SU-DHL-6 (cell line): Measurements from ENCODE around the gene KLK1.

Source experiments
- H2AFZ ChIP-seq: fragments of 200-600 bp; sonication (generic); 2 replicates; pipeline ENCODE4 v1.6.1; 2014; ENCODE audit warnings: low read depth, mild to moderate bottlenecking, moderate library complexity, mixed read lengths, antibody characterized with exemption, low read length; ENCODE audit not compliant: severe bottlenecking
- H3F3A ChIP-seq: fragments of 200-600 bp; shearing (Covaris generic); 2 replicates; pipeline ENCODE4 v1.6.0; 2016; ENCODE audit warnings: antibody characterized with exemption, mild to moderate bottlenecking; ENCODE audit not compliant: insufficient read depth
- H3K27ac ChIP-seq: fragments of 200-600 bp; sonication (generic); 2 replicates; pipeline ENCODE4 v1.5.1; 2016; ENCODE audit warnings: low read depth, mild to moderate bottlenecking, low read length, moderate library complexity, mixed read lengths
- H3K27me3 ChIP-seq: fragments of 200-600 bp; sonication (generic), shearing (Covaris generic); 2 replicates; pipeline ENCODE4 v1.6.0; 2014; ENCODE audit warnings: mild to moderate bottlenecking, low read length
- H3K36me3 ChIP-seq: fragments of 200-600 bp; sonication (generic); 2 replicates; pipeline ENCODE4 v1.6.1; 2014; ENCODE audit warnings: mild to moderate bottlenecking, low read length, mixed read lengths
- H3K4me2 ChIP-seq: fragments of 300-600, 200-600 bp; shearing (Covaris generic), sonication (generic); 2 replicates; pipeline ENCODE4 v1.6.0; 2014; ENCODE audit warnings: low read length, low read depth, mild to moderate bottlenecking; ENCODE audit not compliant: poor library complexity, severe bottlenecking
- H3K4me3 ChIP-seq: fragments of 200-600 bp; sonication (generic); 2 replicates; pipeline ENCODE4 v1.5.1; 2014; ENCODE audit warnings: antibody characterized with exemption, low read length, mild to moderate bottlenecking, mixed read lengths; ENCODE audit not compliant: insufficient read depth, poor library complexity, severe bottlenecking
- H3K79me2 ChIP-seq: fragments of 200-600 bp; sonication (generic); 2 replicates; pipeline ENCODE4 v1.6.1; 2014; ENCODE audit warnings: mild to moderate bottlenecking, low read length, moderate library complexity; ENCODE audit not compliant: insufficient read depth
- H3K9ac ChIP-seq: fragments of 200-600 bp; sonication (generic); 2 replicates; pipeline ENCODE4 v1.7.0; 2014; ENCODE audit warnings: mild to moderate bottlenecking, low read length
- H3K9me2 ChIP-seq: fragments of 200-600 bp; sonication (generic); replicated peaks from 2 replicates; pipeline ENCODE4 v1.6.1; 2014; ENCODE audit warnings: low read length; ENCODE audit not compliant: insufficient read depth
- H3K9me3 ChIP-seq: fragments of 200-600 bp; sonication (generic); 2 replicates; pipeline ENCODE4 v1.6.1; 2014; ENCODE audit warnings: low read length, mixed read lengths; ENCODE audit not compliant: insufficient read depth
- H4K20me1 ChIP-seq: fragments of 200-600 bp; sonication (generic); 2 replicates; pipeline ENCODE4 v1.6.1; 2014; ENCODE audit warnings: low read depth, mild to moderate bottlenecking, antibody characterized with exemption, low read length, moderate library complexity, mixed read lengths
- CTCF ChIP-seq: fragments of 200-600 bp; sonication (generic); IDR thresholded peaks from one replicate; pipeline ENCODE4 v1.5.1; 2017; ENCODE audit warnings: antibody characterized with exemption, mild to moderate bottlenecking, low read length, moderate library complexity; ENCODE audit not compliant: insufficient read depth, poor library complexity, severe bottlenecking
- EZH2phosphoT487 ChIP-seq: fragments of 200-600 bp; sonication (generic), shearing (Covaris generic); conservative IDR thresholded peaks from 2 replicates; pipeline ENCODE4 v1.6.1; 2018; ENCODE audit warnings: mild to moderate bottlenecking, antibody characterized with exemption, low read length, moderate library complexity, mixed read lengths

The KLK1 gene

GRCh38 chr19:50837300-50837699, 13.7 kb upstream of the KLK1 start:
- H3K9me3 ChIP-seq: no peaks in the 10 kb centered on the region
- no peak overlapping the region for H3K4me3 ChIP-seq
- H3K27me3 ChIP-seq: no peaks in the 10 kb centered on the region
- TF ChIP-seq CTCF: no peak
- no peak for TF ChIP-seq EZH2phosphoT487
- H3K4me2 ChIP-seq: no peak overlapping the region
- H3K9me2 ChIP-seq: no peaks in the 10 kb centered on the region
- no peaks in the 10 kb centered on the region for H3F3A ChIP-seq
- no peak overlapping the region for H2AFZ ChIP-seq
- H3K27ac ChIP-seq: no peak overlapping the region
- H3K79me2 ChIP-seq: no peaks in the 10 kb centered on the region
- no peaks in the 10 kb centered on the region for H4K20me1 ChIP-seq
- no peaks in the 10 kb centered on the region for H3K36me3 ChIP-seq
- H3K9ac ChIP-seq: no peak overlapping the region

- Histone ChIP-seq H3K4me3 (no peak overlapping the region), H3K9me2 (no peaks in the 10 kb centered on the region), H3F3A (no peaks in the 10 kb centered on the region), H3K9me3 (no peaks in the 10 kb centered on the region), H3K4me2 (no peak overlapping the region), H3K27me3 (no peaks in the 10 kb centered on the region), H2AFZ (no peak overlapping the region), H3K9ac (no peak overlapping the region), H3K36me3 (no peaks in the 10 kb centered on the region), H3K79me2 (no peaks in the 10 kb centered on the region), H3K27ac (no peak overlapping the region), H4K20me1 (no peaks in the 10 kb centered on the region)
- TF ChIP-seq EZH2phosphoT487: no peak
- no peak for TF ChIP-seq CTCF
These were observed 13.1 kb upstream of the KLK1 start for GRCh38 chr19:50836543-50837195.

- peak overlapping the region; percentile 44 for H3K9ac ChIP-seq
- H3K27me3 ChIP-seq: no peaks in the 10 kb centered on the region
- no peaks in the 10 kb centered on the region for H3F3A ChIP-seq
- no peaks in the 10 kb centered on the region for H4K20me1 ChIP-seq
- H3K9me3 ChIP-seq: no peaks in the 10 kb centered on the region
- H3K36me3 ChIP-seq: no peaks in the 10 kb centered on the region
- H3K9me2 ChIP-seq: no peaks in the 10 kb centered on the region
- no peak overlapping the region for H3K27ac ChIP-seq
- H2AFZ ChIP-seq: peak overlapping the region; percentile 40
- TF ChIP-seq EZH2phosphoT487 (no peak), CTCF (no peak)
- peak overlapping the region; percentile 39 for H3K4me3 ChIP-seq
- H3K79me2 ChIP-seq: no peaks in the 10 kb centered on the region
- H3K4me2 ChIP-seq: peak overlapping the region; percentile 59
These were observed 12.4 kb upstream of the KLK1 start for GRCh38 chr19:50835785-50836542.
